Calu3 (cell line): Measurements from ENCODE around the gene CLASP1. TPM values are rescaled to one million over a fixed set of nuclear protein-coding genes. Genes with fewer than 3 reads are reported as not detected.
A peak's percentile ranks its signal among the peaks of the same experiment; 100 is the strongest.
"Not testable (repeated sequence)": the region's sequence is repeated elsewhere in the genome, so short reads cannot be mapped to it uniquely, and the experiment has no call there.

Source experiments
- BruUV-seq: library from RNA; stranded (reverse); fragments of 400-500 nt; replicated peaks from 2 replicates; lab custom pipeline; 2021; lab: Mats Ljungman, UMichigan
- CTCF ChIA-PET: fragments of 300-600 bp; sonication (Branson Sonifier 250); formaldehyde crosslinking; loops from one replicate; lab custom pipeline; 2022; ENCODE audit warnings: antibody characterized with exemption; lab: Charles Lee
- DNase-seq: peaks from one replicate; pipeline ENCODE4 v3.0.0; 2022
- H3K27ac Mint-ChIP-seq: one replicate; pipeline ENCODE4 v1.8.0; 2022; ENCODE audit warnings: mixed read lengths; ENCODE audit not compliant: unreplicated experiment
- H3K27me3 Mint-ChIP-seq: one replicate; pipeline ENCODE4 v1.8.0; 2022; ENCODE audit warnings: mixed read lengths; ENCODE audit not compliant: unreplicated experiment
- H3K36me3 Mint-ChIP-seq: one replicate; pipeline ENCODE4 v1.8.0; 2022; ENCODE audit warnings: mild to moderate bottlenecking, moderate library complexity, mixed read lengths; ENCODE audit not compliant: insufficient read depth, unreplicated experiment
- H3K4me1 Mint-ChIP-seq: one replicate; pipeline ENCODE4 v1.8.0; 2022; ENCODE audit warnings: mild to moderate bottlenecking, low read depth, mixed read lengths; ENCODE audit not compliant: unreplicated experiment
- H3K4me3 Mint-ChIP-seq: one replicate; pipeline ENCODE4 v1.8.0; 2022; ENCODE audit warnings: mild to moderate bottlenecking, low read depth, moderate library complexity, mixed read lengths; ENCODE audit not compliant: unreplicated experiment
- H3K9me3 Mint-ChIP-seq: one replicate; pipeline ENCODE4 v1.8.0; 2022; ENCODE audit warnings: low read depth, mixed read lengths; ENCODE audit not compliant: unreplicated experiment
- CTCF ChIP-seq: fragments of 200-600 bp; IDR thresholded peaks from one replicate; pipeline ENCODE4 v1.8.0; 2022; ENCODE audit warnings: antibody characterized with exemption; ENCODE audit not compliant: unreplicated experiment
- intact Hi-C: fragments of 100-400 bp; cut with micrococcal nuclease; formaldehyde crosslinking; loops from one replicate; pipeline ENCODE4 v1.10.0; 2022; ENCODE audit not compliant: unreplicated experiment
- total RNA-seq: library from RNA; stranded (reverse); gene quantifications from 2 replicates; pipeline ENCODE4 v1.2.3, GENCODE V29; 2022

Gene CLASP1
- total RNA-seq, 1 experiment from 2014 or later = 59.7 TPM

- CTCF ChIA-PET = no interaction called here
- no peak for DNase-seq
- H3K36me3 Mint-ChIP-seq = peaks cover 26% of the 10 kb centered on the region
- no peak overlapping the region for H3K4me3 Mint-ChIP-seq
- no TSS peak for BruUV-seq
- H3K4me1 Mint-ChIP-seq = peaks cover 12% of the 10 kb centered on the region
- no peaks in the 10 kb centered on the region for H3K27me3 Mint-ChIP-seq
- H3K27ac Mint-ChIP-seq = no peak overlapping the region
- intact Hi-C loops = no loop called here
- no peak for TF ChIP-seq CTCF
- H3K9me3 Mint-ChIP-seq = peaks cover 2% of the 10 kb centered on the region
These were observed 5.4 kb downstream of the CLASP1 start for GRCh38 chr2:121643877-121644276.

DNA sequence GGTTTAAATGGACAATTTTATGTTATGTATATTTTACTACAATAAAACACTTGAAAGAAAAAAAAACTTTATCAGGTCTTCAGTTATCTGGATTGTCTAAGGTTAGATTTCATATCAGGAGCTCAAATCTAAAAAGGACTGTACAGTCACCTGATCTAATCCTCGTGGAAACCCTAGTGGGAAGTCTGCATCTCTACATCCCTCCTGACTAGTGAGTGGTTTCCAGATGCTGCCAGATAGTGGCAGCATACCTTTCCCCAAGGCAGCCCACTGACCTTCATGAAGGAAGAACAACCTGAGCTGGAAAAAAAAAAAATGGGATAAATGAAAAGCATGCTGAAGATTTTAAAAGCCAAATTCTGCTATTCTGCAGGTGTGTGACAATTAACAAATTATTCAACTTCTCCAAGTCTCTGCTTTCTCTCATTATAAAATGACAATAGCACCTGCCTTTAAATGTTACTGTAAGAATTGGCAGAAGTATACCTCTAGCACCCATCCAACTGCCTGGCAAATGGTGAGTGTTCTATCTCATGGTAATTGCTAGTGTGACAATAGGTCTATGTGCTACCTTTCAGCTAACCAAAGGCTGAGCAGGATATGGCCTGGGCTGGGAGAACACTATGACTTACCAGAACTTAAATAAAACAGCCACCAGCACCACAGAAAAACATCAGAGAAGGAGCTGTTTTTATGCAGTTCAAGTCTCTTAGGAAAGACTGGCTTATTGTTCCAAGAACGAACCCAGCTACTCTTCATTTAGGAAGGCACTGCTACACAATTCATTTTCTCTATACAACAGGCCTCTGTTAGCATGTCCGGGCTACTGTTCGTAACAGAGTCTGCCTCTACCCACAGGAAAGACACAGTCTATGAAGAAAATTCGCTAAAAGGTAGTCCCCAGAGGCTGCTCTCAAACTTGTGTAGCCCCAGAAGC is 8.6 kb downstream of the CLASP1 start:
- H3K4me3 Mint-ChIP-seq = no peak overlapping the region
- H3K4me1 Mint-ChIP-seq = peaks cover 7% of the 10 kb centered on the region
- no peaks in the 10 kb centered on the region for H3K27me3 Mint-ChIP-seq
- no peak overlapping the region for H3K27ac Mint-ChIP-seq
- H3K9me3 Mint-ChIP-seq = peaks cover 2% of the 10 kb centered on the region
- CTCF ChIA-PET = interaction anchor here (0.6 to 1.3 kb wide), 7 partner anchors 9 to 110 kb away, joined by 3 to 5 read pairs (median 3); partner anchors contain the start of gene RNU4ATAC
- no peak for TF ChIP-seq CTCF
- peaks cover 22% of the 10 kb centered on the region for H3K36me3 Mint-ChIP-seq
- intact Hi-C loops = no loop called here
- no TSS peak for BruUV-seq
- no peak for DNase-seq

GRCh38 chr2:121639846-121640245 is 9.4 kb downstream of the CLASP1 start:
- DNase-seq, intact Hi-C loops, H3K27ac Mint-ChIP-seq, H3K9me3 Mint-ChIP-seq, H3K27me3 Mint-ChIP-seq, H3K4me3 Mint-ChIP-seq, H3K4me1 Mint-ChIP-seq, BruUV-seq: not testable (repeated sequence)
- CTCF ChIA-PET = interaction anchor here (0.6 to 1.3 kb wide), 5 partner anchors 10 to 258 kb away, joined by 3 to 7 read pairs (median 3); partner anchors contain the start of gene RNU4ATAC
- H3K36me3 Mint-ChIP-seq = peaks cover 18% of the 10 kb centered on the region

GRCh38 chr2:121638333-121638732 is 10.9 kb downstream of the CLASP1 start:
- Mint-ChIP-seq H3K27ac (no peak overlapping the region), H3K9me3 (peaks cover 2% of the 10 kb centered on the region), H3K4me1 (peaks cover 21% of the 10 kb centered on the region), H3K36me3 (peaks cover 25% of the 10 kb centered on the region), H3K4me3 (no peak overlapping the region), H3K27me3 (no peaks in the 10 kb centered on the region)
- DNase-seq = no peak
- no TSS peak for BruUV-seq
- intact Hi-C loops = no loop called here
- CTCF ChIA-PET = no interaction called here
- TF ChIP-seq CTCF = no peak

- peak overlapping the region; percentile 41 for H3K4me3 Mint-ChIP-seq
- CTCF ChIA-PET = interaction anchor here (0.7 kb wide), 1 partner anchor 47 kb away, joined by 4 read pairs; no protein-coding TSS in a partner anchor
- no peaks in the 10 kb centered on the region for H3K27me3 Mint-ChIP-seq
- TF ChIP-seq CTCF = no peak
- DNase-seq = no peak
- BruUV-seq = no TSS peak
- H3K9me3 Mint-ChIP-seq = peaks cover 2% of the 10 kb centered on the region
- H3K27ac Mint-ChIP-seq = peak overlapping the region; percentile 97
- peaks cover 26% of the 10 kb centered on the region for H3K4me1 Mint-ChIP-seq
- H3K36me3 Mint-ChIP-seq = peaks cover 25% of the 10 kb centered on the region
- intact Hi-C loops = no loop called here
These were observed 13.9 kb downstream of the CLASP1 start for GRCh38 chr2:121635371-121635770.
